Measurements from ENCODE around the gene SLC22A23. TPM values are rescaled to one million over a fixed set of nuclear protein-coding genes. Genes with fewer than 3 reads are reported as not detected.

The SLC22A23 gene
- total RNA-seq, 2 donors from 2014 or later, result 11.1 to 13.3 TPM

GRCh38 chr6:3350252-3350796 lies 106.5 kb downstream of the SLC22A23 start:
- DNase-seq, result no peak
- H3K9me3 ChIP-seq (ENCODE audit: control insufficient read depth, low read length), result no peaks in the 10 kb centered on the region
- TF ChIP-seq, protein P1, sequence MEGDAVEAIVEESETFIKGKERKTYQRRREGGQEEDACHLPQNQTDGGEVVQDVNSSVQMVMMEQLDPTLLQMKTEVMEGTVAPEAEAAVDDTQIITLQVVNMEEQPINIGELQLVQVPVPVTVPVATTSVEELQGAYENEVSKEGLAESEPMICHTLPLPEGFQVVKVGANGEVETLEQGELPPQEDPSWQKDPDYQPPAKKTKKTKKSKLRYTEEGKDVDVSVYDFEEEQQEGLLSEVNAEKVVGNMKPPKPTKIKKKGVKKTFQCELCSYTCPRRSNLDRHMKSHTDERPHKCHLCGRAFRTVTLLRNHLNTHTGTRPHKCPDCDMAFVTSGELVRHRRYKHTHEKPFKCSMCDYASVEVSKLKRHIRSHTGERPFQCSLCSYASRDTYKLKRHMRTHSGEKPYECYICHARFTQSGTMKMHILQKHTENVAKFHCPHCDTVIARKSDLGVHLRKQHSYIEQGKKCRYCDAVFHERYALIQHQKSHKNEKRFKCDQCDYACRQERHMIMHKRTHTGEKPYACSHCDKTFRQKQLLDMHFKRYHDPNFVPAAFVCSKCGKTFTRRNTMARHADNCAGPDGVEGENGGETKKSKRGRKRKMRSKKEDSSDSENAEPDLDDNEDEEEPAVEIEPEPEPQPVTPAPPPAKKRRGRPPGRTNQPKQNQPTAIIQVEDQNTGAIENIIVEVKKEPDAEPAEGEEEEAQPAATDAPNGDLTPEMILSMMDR (conservative IDR thresholded peaks at IDR 0.05), result no peak
- Mint-ChIP-seq H3K4me3 (no peak overlapping the region), H3K27me3 (ENCODE audit: insufficient read depth) (no peaks in the 10 kb centered on the region), H3K27ac (no peak overlapping the region), H3K9me3 (no peaks in the 10 kb centered on the region), H3K36me3 (ENCODE audit: low read depth) (no peaks in the 10 kb centered on the region), H3K4me1 (peaks cover 30% of the 10 kb centered on the region)
- H3K27ac ChIP-seq (ENCODE audit: low read depth, low read length), result peak overlapping the region; percentile 99
- H3K27me3 ChIP-seq (ENCODE audit: control insufficient read depth, insufficient read depth, low read length, poor library complexity, severe bottlenecking), result no peaks in the 10 kb centered on the region
- H3K4me1 ChIP-seq (ENCODE audit: control insufficient read depth, insufficient read depth, low read length), result no peaks in the 10 kb centered on the region
- H3K4me3 ChIP-seq (ENCODE audit: low read length), result no peak overlapping the region
- WGBS, 2 experiments (ENCODE audit: insufficient coverage in 1 of 2, insufficient read length in 1 of 2), result 73 to 77% methylated on average over 7 to 8 of the region's 8 CpGs
- H3K36me3 ChIP-seq (ENCODE audit: control insufficient read depth, insufficient read depth, low read length), result no peaks in the 10 kb centered on the region
- no peak overlapping the region for H3K9ac ChIP-seq (ENCODE audit: extremely low read depth, low read length, poor library complexity, severe bottlenecking)

- H3K36me3 ChIP-seq (ENCODE audit: control insufficient read depth, insufficient read depth, low read length), result no peaks in the 10 kb centered on the region
- Mint-ChIP-seq H3K36me3 (ENCODE audit: low read depth) (no peaks in the 10 kb centered on the region), H3K27me3 (ENCODE audit: insufficient read depth) (no peaks in the 10 kb centered on the region), H3K27ac (no peak overlapping the region), H3K4me3 (no peak overlapping the region), H3K4me1 (peaks cover 24% of the 10 kb centered on the region), H3K9me3 (no peaks in the 10 kb centered on the region)
- H3K27me3 ChIP-seq (ENCODE audit: control insufficient read depth, insufficient read depth, low read length, poor library complexity, severe bottlenecking), result no peaks in the 10 kb centered on the region
- no peaks in the 10 kb centered on the region for H3K9me3 ChIP-seq (ENCODE audit: control insufficient read depth, low read length)
- H3K27ac ChIP-seq (ENCODE audit: low read depth, low read length), result peak overlapping the region; percentile 99
- no peak overlapping the region for H3K4me3 ChIP-seq (ENCODE audit: low read length)
- 91 to 94% methylated on average over 5 to 8 of the region's 8 CpGs for WGBS, 2 experiments (ENCODE audit: insufficient coverage in 1 of 2, insufficient read length in 1 of 2)
- no peaks in the 10 kb centered on the region for H3K4me1 ChIP-seq (ENCODE audit: control insufficient read depth, insufficient read depth, low read length)
- TF ChIP-seq, protein P1 (conservative IDR thresholded peaks at IDR 0.05), result no peak
- no peak overlapping the region for H3K9ac ChIP-seq (ENCODE audit: extremely low read depth, low read length, poor library complexity, severe bottlenecking)
- peak; percentile 35 for DNase-seq
These were observed 107.2 kb downstream of the SLC22A23 start for GRCh38 chr6:3349388-3350251.

- Histone ChIP-seq H3K27me3 (ENCODE audit: control insufficient read depth, insufficient read depth, low read length, poor library complexity, severe bottlenecking) (no peaks in the 10 kb centered on the region), H3K9ac (ENCODE audit: extremely low read depth, low read length, poor library complexity, severe bottlenecking) (no peak overlapping the region), H3K27ac (ENCODE audit: low read depth, low read length) (peak overlapping the region; percentile 9), H3K4me1 (ENCODE audit: control insufficient read depth, insufficient read depth, low read length) (no peaks in the 10 kb centered on the region), H3K4me3 (ENCODE audit: low read length) (no peak overlapping the region), H3K9me3 (ENCODE audit: control insufficient read depth, low read length) (no peaks in the 10 kb centered on the region), H3K36me3 (ENCODE audit: control insufficient read depth, insufficient read depth, low read length) (no peaks in the 10 kb centered on the region)
- no peaks in the 10 kb centered on the region for H3K9me3 Mint-ChIP-seq
- TF ChIP-seq, protein P1 (conservative IDR thresholded peaks at IDR 0.05), result no peak
- H3K27me3 Mint-ChIP-seq (ENCODE audit: insufficient read depth), result no peaks in the 10 kb centered on the region
- no peak overlapping the region for H3K4me3 Mint-ChIP-seq
- H3K27ac Mint-ChIP-seq, result no peak overlapping the region
- peaks cover 24% of the 10 kb centered on the region for H3K4me1 Mint-ChIP-seq
- no peaks in the 10 kb centered on the region for H3K36me3 Mint-ChIP-seq (ENCODE audit: low read depth)
- 93 to 96% methylated on average over 5 to 7 of the region's 7 CpGs for WGBS, 2 experiments (ENCODE audit: insufficient coverage in 1 of 2, insufficient read length in 1 of 2)
- DNase-seq, result no peak
These were observed 108.0 kb downstream of the SLC22A23 start for GRCh38 chr6:3348821-3349220.
